Activated naive CD4-positive, alpha-beta T cell treated with Interleukin-2 at 50 U/mL for 16 hours (primary cell): ENCODE results near the gene SPEG.
A peak's percentile ranks its signal among the peaks of the same experiment; 100 is the strongest.

Experiments used
- DNase-seq: peaks from one replicate; pipeline ENCODE4 v3.0.0-alpha.2; 2020

SPEG gene

DNA sequence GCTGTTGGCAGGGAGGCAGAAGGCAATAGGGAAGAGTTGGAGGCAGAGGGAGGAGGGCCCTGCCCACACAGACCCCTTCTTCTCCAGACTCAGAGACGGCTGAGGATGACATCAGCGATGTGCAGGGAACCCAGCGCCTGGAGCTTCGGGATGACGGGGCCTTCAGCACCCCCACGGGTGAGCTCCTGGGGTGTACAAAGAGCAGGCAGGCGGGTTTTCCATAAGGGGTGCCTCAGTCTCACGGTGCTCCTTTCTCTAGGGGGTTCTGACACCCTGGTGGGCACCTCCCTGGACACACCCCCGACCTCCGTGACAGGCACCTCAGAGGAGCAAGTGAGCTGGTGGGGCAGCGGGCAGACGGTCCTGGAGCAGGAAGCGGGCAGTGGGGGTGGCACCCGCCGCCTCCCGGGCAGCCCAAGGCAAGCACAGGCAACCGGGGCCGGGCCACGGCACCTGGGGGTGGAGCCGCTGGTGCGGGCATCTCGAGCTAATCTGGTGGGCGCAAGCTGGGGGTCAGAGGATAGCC, 10.0 kb downstream of the SPEG start:
- DNase-seq, result no peak

GRCh38 chr2:219445220-219445640, 10.6 kb downstream of the SPEG start:
- DNase-seq, result no peak

DNA sequence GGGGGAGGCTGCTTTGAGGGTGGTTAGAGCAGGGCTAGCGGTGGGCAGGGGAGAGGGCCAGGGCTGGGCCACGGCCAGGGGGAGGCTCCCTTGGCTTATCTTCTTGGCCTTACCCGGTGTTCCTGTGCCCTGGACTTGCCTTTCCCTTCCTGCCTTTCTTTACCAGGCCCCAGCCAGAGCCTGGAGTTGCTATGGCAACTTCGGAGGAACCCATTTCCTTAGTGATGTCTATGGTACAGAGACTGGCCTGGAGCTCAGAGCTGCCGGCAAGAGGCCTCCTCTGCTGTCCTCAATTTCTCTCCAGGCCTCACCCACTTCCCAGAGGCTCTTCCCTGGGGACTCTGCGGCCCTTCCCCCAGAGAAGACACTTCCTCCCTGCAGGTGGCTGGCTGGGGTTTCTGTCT, 11.5 kb downstream of the SPEG start:
- DNase-seq, result no peak

GRCh38 chr2:219446689-219447088, 12.0 kb downstream of the SPEG start:
- no peak for DNase-seq

DNA sequence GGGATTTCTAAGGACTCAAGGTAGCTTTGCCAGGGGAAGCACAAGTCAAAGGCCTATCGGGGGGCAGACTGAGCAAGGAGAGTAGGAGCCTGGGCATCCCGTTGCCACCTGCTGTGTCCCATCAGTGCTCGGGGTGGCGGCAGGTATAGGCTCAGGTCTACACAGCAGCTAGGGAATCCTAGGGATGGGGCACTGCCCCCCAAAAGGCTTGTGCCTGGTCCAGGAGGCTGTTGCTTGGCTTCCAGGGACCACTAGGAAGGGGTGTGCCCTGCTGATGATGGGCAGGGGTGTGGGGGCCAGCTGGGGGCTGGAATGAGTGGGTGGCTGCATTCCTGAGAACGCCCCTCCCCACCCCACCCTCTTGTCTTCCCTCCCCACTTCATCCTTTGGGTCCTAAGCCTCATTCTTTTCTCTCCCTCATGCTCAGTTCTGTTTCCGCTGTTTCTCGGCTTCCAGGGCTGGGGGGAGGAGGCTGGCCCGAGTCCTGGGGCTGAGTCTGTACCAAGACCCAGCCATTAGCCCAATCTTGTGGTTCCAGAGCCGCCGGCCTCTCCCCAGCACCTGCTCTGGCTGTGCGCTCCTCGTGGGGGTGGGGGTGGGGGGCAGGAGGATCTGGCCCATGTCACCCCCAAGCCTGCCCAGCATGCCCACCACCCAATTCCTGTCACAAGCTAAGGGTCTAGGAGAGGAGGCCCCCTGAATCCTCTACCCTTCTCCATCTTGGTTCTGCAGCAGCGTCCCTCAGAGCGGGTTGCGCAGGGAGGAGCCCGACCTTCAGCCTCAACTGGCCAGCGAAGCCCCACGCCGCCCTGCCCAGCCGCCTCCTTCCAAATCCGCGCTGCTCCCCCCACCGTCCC, 12.8 kb downstream of the SPEG start:
- no peak for DNase-seq

GRCh38 chr2:219448099-219448775, 13.6 kb downstream of the SPEG start:
- no peak for DNase-seq

DNA sequence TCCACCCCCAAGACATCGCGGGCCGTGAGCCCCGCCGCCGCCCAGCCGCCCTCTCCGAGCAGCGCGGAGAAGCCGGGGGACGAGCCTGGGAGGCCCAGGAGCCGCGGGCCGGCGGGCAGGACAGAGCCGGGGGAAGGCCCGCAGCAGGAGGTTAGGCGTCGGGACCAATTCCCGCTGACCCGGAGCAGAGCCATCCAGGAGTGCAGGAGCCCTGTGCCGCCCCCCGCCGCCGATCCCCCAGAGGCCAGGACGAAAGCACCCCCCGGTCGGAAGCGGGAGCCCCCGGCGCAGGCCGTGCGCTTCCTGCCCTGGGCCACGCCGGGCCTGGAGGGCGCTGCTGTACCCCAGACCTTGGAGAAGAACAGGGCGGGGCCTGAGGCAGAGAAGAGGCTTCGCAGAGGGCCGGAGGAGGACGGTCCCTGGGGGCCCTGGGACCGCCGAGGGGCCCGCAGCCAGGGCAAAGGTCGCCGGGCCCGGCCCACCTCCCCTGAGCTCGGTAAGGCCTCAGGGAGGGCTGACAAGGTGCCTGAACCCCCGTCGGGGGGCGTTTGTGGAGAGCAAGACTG, 14.2 kb downstream of the SPEG start:
- DNase-seq, result no peak

GRCh38 chr2:219449609-219450008, 15.0 kb downstream of the SPEG start:
- no peak for DNase-seq

DNA sequence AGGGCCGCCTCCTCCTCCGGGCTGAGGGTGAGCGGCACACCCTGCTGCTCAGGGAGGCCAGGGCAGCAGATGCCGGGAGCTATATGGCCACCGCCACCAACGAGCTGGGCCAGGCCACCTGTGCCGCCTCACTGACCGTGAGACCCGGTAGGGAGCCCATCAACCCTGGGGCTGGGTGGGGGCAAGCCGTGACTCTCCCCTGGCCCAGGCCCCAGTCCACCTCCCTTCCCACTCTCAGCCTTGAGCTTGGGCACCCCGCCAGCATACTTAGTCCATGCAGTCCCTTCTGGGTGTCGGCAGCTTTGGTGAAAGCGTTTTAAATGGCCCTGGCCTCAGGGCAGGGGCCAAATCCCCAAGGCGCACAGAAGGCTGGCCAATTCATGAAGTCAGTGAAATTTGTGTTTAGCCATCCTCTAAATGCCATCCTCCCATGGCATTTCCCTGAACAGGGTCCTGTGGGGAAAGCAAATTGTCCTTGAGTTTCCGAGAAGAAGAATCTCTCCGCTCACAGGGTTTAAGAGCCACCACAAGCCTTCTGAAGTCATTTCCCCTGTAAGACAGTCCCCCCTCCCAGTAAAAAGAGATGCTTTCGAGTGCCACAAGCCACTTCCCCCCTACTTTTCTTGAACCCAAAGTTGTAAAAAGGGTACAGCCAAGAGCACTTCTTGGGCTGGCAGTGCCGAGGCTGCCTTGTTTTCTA, 17.2 kb downstream of the SPEG start:
- no peak for DNase-seq

DNA sequence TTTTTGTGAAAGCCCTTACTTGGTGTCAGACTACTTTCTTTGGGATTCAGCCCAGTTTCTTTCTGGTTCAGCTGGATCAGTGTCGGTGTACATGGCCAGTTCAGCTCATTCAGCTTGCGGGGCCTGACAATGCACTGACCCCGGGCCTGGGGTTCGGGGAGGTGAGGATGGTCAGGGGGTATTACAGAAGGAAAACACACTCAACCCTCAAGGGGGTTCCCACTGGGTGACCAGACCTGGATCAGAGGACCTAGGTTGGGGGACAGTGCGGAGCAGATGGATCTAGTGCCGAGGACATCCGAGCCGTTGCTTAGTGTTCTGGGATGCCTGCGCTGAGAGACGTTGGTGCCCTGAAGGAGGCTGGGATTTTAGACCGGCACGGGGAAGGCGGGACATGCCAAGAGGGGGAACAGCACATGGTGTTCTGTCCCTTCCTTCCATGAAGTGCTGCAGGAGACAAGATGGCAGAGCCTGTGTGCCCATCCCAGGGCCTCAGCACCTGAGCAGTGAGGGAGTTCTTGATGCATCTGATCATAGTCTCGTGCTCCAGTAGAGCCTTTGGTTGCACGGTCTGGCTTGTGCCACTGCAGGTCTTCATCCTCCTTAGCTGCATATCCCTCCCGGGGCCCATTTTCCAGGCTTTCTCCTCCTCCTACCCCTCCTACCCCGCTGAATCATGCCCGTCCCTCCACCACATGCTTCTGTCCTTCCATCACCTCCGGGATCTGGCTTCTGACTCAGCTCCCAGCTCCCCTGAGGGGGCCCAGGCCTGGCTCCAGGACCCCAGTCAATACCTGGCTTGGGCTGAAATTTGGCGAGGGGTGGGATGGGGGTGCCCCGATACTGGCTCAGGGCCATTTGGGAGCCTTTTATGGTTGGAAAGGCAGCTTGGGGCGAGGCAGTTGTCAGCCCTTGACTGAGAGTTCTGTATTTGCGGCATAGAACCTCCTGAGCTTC, 18.0 kb downstream of the SPEG start:
- no peak for DNase-seq

DNA sequence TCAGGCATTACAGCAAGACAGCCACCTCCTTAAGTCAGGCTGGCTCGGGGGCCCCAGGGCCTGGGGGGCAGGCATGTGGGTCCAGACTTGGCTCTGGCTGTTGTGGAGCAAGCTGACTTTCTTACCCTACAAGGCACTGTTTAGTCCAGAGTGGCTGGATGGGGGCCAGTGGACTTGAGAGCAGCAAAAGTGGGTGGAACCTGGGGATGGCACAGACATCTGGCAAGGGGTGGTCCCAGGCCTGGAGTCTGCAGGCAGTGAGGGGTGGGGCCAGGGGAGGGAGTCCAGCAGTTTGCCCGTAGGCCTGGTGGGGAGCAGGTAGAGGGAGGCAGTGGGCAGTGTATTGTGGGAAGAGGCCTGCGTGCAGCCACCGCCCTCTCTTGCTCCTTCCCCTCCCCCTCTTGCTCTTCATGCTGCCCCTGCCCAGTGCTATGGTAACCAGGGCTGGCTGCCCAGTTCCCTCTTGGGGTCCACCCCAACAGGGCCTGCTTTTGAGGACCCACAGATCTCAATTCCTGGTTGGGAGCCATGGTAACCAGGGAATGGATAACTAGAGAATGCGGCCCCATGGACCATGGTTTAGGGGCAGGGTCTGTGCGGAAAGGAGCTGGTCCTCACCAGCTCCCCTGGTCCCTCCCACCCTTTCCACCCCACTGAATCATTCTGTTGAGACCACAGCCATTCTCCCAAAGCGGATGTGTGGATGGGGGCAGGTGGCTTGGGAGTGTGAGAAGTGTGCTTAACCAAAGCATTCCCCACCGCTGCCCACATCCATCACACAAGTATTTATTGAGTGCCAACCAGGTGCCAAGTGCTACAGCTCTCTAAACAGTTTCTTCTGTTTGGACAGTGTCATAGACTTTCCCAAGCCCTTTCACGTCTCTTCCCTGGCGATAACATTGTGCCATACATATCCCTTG, 19.3 kb downstream of the SPEG start:
- DNase-seq, result no peak

- no peak for DNase-seq
Measured at GRCh38 chr2:219455581-219455980, 20.9 kb downstream of the SPEG start.

DNA sequence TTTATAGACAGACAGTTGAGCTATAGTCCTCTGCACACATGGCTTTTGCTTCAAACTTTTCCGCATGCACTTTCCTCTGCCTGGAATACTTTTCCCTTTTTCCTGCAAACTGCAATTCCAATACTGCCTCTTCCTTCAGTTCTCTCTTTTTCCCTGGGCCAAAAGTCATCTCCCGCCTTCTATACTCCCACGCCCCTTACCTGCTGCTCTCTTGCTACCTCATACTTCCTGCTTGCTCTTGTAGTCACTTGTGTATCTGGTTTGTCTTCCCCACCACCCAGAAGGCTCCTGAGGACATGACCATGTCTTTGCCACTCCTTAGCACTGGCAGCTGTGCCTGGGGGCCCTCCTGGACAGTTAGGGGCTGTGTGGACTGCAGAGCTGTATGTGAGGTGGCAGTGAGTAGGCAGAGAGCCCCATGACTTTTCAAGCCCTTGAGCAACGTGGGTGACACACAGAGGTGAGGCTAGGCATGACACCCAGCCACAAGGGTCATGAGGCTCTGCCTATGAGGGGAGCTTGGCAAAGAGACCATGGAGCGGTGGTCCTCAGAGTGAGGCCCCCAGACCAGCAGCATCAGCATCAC, 23.2 kb downstream of the SPEG start:
- DNase-seq, result peak; percentile 8

- DNase-seq, result no peak
Measured at GRCh38 chr2:219458996-219459395, 24.4 kb downstream of the SPEG start.

DNA sequence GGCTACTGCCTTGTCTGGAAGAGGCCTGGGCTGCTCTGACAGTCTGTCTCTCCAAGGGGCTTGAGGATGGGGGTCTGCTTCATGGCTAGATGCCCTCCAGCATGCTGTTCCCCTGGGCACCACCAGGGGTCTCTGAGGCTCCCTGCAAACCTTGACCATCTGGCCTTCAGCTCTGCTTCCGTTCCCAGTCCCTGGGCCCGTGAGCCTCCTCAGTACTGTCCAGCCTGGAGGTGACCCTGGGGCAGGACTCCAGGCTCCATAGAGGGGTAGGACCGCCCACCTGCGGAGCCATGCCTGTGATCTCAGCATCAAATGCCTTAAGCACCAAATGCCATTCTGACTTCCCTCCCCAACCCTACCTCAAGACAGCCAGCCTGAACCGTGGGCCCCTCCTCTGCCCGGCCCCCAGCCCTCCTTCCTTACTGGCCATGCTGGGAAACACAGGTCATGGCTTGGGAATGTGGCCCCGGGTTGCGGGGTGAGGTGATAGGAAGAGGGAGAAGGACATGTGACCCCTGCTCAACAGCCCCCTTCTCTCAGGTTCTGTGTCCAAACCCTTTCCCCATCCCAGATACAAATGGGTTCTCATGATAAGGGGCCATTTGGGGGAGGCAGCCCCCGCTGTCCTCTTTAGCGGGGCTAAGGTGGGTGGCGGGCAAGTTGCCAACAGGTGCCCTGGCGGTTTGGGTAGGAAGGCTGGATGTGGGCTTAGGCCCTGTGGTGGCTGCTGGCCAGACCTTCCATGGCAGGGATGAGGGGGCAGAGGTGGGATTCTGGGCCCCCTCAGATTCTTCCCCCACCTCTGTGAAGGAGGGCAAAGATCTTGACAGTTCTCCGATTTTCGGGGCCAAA, 25.0 kb downstream of the SPEG start:
- DNase-seq, result peak; percentile 43

DNA sequence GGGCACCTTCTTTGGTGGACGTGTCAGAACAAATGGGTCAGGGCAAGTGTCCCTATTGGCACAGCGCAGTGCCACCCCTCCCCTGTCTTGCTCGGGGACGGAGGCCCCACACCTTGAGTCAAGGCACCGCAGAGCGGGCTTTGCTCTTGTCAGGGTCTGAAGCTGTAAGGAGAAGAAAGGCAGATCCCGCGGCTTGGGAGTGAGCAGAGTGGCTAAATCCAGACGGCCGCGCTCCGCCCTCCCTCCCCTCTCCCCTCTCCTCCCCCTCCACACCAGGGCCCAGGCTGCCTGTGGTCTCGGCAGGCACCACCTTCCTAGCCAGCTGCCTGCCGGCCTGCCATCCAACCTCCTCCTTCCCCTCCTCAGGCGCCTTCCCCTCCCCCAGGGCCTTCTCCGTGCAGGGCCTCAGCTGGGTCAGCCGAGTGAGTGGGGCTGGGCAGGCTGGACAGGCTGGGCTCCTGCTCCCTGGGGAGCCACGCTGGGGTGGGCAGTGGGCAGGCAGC, 25.8 kb downstream of the SPEG start:
- no peak for DNase-seq

- no peak for DNase-seq
Measured at GRCh38 chr2:219461047-219461514, 26.4 kb downstream of the SPEG start.

DNA sequence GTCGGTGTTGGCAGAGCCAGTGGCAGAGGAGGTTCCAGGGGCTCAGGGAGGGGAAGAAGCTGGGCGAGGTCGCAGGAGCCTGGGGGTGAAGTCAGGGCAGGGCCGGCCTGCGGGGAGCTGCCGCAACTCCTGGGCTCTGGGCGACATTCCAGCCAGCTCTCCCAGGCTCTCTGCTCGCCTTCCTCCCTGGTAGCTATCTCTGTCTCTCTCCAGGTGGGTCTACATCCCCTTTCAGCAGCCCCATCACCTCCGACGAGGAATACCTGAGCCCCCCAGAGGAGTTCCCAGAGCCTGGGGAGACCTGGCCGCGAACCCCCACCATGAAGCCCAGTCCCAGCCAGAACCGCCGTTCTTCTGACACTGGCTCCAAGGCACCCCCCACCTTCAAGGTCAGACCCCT, 27.0 kb downstream of the SPEG start:
- no peak for DNase-seq

- no peak for DNase-seq
Measured at GRCh38 chr2:219462349-219462748, 27.7 kb downstream of the SPEG start.
